Measurements from ENCODE around the gene ABHD12.

The ABHD12 gene

DNA sequence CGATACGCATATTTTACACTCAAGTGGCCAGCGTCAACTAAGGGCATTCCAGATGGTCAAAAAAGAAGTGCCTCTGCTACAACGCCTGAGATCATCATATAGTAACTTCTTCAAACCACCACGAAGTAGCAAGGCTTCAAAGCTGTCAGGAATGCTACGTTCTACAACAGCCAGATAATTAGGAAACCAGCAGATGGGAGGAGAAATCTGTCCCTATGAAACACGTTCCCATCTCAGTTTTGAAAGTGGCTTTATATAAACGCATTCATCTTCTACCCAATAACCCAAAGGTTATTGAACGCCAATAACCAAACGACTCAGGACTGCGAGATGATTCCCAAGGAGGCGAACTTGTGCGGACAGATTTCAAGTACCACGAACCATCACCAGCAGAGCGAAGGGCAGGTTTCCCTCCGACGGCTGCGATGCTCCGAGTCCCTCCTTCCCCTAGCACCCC lies 1.2 kb downstream of the ABHD12 start:
- ATAC-seq: peak; percentile 26
- no peak for TF ChIP-seq PATZ1 (CRISPR knock-in tag; IDR thresholded peaks at IDR 0.05; ENCODE audit: borderline replicate concordance)

DNA sequence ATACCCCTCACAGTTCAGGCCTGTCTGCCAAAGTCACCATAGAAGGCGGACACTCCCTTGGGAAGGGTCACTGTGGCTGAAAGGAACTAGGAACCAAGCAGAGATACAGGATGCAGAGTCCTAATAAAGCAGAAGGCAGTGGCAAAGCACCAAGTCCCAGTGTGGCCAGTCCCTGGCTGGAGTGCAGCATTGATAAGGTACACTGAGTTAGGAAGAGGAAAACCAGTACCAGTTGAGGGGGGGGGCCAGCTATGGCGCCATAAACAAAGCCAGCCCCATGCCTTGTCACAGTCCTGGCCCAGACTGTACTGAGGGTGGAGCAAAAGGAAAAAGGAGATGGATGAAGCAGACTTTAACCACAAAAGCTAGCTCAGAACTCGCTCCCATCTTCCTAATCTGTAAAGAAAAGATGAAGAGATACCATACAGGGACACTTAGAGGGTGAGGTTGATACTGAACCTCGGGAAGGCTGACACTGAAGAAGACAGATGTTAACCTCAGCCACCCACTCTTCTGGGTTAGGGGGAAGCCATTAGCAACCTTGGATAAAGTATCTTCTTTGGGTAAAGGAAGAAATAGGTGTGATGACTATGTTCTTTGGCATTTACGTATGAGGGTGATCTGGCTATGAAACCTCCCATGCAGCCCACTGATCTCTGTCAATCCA lies 7.8 kb downstream of the ABHD12 start:
- TF ChIP-seq ISL1 (CRISPR knock-in tag; IDR thresholded peaks at IDR 0.05) (no peak), PPARA (CRISPR knock-in tag; IDR thresholded peaks at IDR 0.05; ENCODE audit: borderline replicate concordance) (no peak), PATZ1 (CRISPR knock-in tag; IDR thresholded peaks at IDR 0.05; ENCODE audit: borderline replicate concordance) (no peak), SNAI2 (CRISPR knock-in tag; IDR thresholded peaks at IDR 0.05) (no peak), ZFP30 (CRISPR knock-in tag; IDR thresholded peaks at IDR 0.05) (no peak), ZFP3 (CRISPR knock-in tag; IDR thresholded peaks at IDR 0.05) (no peak), ARNTL (CRISPR knock-in tag; IDR thresholded peaks at IDR 0.05; ENCODE audit: borderline replicate concordance, low read depth) (no peak), TOX (CRISPR knock-in tag; IDR thresholded peaks at IDR 0.05; ENCODE audit: borderline replicate concordance) (no peak), ZC3H10 (CRISPR knock-in tag; IDR thresholded peaks at IDR 0.05) (no peak), OSR1 (CRISPR knock-in tag; IDR thresholded peaks at IDR 0.05) (no peak)
- TF ChIP-seq, protein P1, sequence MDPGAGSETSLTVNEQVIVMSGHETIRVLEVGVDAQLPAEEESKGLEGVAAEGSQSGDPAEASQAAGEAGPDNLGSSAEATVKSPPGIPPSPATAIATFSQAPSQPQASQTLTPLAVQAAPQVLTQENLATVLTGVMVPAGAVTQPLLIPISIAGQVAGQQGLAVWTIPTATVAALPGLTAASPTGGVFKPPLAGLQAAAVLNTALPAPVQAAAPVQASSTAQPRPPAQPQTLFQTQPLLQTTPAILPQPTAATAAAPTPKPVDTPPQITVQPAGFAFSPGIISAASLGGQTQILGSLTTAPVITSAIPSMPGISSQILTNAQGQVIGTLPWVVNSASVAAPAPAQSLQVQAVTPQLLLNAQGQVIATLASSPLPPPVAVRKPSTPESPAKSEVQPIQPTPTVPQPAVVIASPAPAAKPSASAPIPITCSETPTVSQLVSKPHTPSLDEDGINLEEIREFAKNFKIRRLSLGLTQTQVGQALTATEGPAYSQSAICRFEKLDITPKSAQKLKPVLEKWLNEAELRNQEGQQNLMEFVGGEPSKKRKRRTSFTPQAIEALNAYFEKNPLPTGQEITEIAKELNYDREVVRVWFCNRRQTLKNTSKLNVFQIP (CRISPR knock-in tag; IDR thresholded peaks at IDR 0.05; ENCODE audit: borderline replicate concordance, low read depth): no peak
- no peak for ATAC-seq

DNA sequence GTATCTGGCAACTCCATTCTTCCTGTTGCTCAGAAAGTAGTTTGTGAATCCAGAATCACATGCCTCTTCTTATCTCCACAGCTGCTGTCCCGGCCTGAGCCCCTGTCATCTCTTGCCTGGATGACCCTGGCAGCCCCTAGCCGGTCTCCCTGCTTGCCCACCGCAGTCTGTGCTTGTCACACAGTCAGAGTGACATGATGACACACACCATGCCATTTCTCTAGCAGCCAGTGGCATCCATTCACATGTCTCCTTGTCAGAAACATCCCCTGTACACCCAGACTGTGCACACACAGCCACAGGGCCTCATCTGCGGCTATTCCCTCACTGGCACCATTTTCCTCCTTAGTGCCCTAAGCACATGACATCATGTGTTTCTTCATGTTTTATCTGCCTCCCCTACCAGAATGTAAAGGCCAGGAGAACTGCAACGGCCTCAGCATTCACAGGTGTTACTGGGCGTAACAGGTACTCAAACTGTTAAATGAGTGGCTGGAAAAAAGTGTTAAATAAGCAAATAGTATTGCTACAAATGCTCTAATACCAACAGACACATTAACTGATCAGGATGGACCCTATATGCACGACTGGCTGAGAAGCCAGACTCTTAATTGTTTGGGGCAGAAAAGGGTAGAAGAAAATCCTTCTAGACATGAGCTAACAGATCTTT lies 9.6 kb downstream of the ABHD12 start:
- TF ChIP-seq CSDC2 (CRISPR knock-in tag; IDR thresholded peaks at IDR 0.05): no peak
- no peak for TF ChIP-seq TCF4 (CRISPR knock-in tag; IDR thresholded peaks at IDR 0.05; ENCODE audit: borderline replicate concordance)
- TF ChIP-seq, protein P1 (CRISPR knock-in tag; IDR thresholded peaks at IDR 0.05; ENCODE audit: borderline replicate concordance, low read depth): no peak
- no peak for TF ChIP-seq ZFP30 (CRISPR knock-in tag; IDR thresholded peaks at IDR 0.05)
- TF ChIP-seq RARB (CRISPR knock-in tag; IDR thresholded peaks at IDR 0.05): no peak
- TF ChIP-seq GLIS3 (CRISPR knock-in tag; IDR thresholded peaks at IDR 0.05): no peak
- no peak for TF ChIP-seq TOX (CRISPR knock-in tag; IDR thresholded peaks at IDR 0.05; ENCODE audit: borderline replicate concordance)
- no peak for TF ChIP-seq SNAI2 (CRISPR knock-in tag; IDR thresholded peaks at IDR 0.05)
- TF ChIP-seq BACH2 (CRISPR knock-in tag; IDR thresholded peaks at IDR 0.05; ENCODE audit: borderline replicate concordance): no peak
- TF ChIP-seq CREB5 (CRISPR knock-in tag; IDR thresholded peaks at IDR 0.05; ENCODE audit: low read depth): no peak
- ATAC-seq: no peak
